Posterior vena cava (tissue), 2 donors: ENCODE results near the gene PKHD1. TPM values are rescaled to one million over a fixed set of nuclear protein-coding genes. Genes with fewer than 3 reads are reported as not detected.

Source experiments
- DNase-seq: peaks from one replicate; pipeline ENCODE4 v3.0.0-alpha.2; 2020; ENCODE audit warnings: low spot score
- intact Hi-C, 2 donors: fragments of 100-400 bp; cut with DNase I; formaldehyde crosslinking; loops; one replicate each; pipeline versions ENCODE4 v1.14.1 to v1.14.2; 2022 to 2023
- total RNA-seq, 2 donors: library from RNA; stranded (reverse); fragmentation: NEBNext Ultra II Directional; extraction: Animal tissue kit (Norgen Biotek cat#: 25700); gene quantifications; one replicate each; pipeline ENCODE4 v1.2.1, GENCODE V29; 2021
- donor health status: DM: yes; HTN: yes; CAD: no.
- donor health status: DM: yes; HTN: yes; CAD: no.

PKHD1 gene
- total RNA-seq, 2 donors from 2014 or later, result not detected

- intact Hi-C loops, result no loop called here
- no peak for DNase-seq
Observed at GRCh38 chr6:51702851-51703250, 384.6 kb downstream of the PKHD1 start.

DNA sequence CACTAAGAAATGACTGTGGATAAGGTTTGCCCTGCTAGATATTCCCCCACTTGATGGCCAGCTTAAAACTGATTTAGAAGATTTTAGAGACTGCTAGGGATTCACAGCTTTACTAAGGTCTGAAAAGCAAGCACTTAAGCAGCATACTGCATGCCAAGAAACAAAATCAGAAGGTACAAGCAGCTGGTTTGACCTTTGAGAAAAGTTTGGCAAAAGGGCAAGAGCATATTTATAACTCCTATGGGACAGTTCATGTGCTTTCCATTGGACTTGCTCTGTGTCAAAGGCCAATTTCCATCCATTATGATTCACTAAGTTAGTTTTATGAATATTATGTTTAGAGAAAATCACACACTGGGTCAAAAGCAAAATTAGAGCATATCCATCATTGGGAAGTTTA, 402.8 kb downstream of the PKHD1 start:
- no peak for DNase-seq
- intact Hi-C loops, result no loop called here

DNA sequence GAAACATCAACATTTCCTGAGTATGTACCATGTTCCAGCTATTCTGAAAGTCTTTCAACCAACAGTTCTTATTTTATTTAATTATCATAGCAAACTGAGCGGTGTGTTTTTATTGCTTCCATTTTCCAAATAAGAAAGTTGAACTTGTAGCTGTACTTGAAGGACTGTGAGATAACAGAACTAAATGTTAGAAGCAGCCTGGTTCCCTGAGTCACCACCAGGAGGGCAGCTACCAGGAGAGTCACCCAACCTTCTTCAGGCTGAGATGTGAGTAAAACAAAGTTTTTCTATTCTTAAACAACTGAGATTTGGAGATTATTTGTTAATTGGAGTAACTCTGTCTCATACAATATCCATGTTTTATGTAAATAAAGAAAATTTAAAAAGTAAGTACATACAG, 403.4 kb downstream of the PKHD1 start:
- no peak for DNase-seq
- intact Hi-C loops, result no loop called here

- intact Hi-C loops, result no loop called here
- no peak for DNase-seq
Observed at GRCh38 chr6:51678905-51679620, 408.4 kb downstream of the PKHD1 start.

DNA sequence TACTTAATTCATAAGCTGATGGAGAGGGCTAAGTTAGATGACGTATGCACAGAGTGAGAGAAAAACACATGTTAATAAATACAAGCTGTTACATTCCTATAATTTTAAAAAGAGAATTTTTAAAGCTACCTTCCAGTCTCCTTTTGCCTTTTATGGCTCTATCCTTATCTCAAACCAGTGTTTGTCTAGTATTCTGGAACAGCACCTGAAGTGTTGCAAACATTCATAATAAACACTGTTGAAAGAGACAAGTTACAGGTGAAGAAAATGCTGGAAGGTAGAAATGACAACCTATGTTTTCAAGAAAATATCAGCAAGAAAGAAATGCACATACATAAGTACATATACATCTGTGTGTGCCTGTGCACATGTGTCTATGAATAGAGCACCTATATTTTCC, 409.1 kb downstream of the PKHD1 start:
- intact Hi-C loops, result no loop called here
- no peak for DNase-seq

DNA sequence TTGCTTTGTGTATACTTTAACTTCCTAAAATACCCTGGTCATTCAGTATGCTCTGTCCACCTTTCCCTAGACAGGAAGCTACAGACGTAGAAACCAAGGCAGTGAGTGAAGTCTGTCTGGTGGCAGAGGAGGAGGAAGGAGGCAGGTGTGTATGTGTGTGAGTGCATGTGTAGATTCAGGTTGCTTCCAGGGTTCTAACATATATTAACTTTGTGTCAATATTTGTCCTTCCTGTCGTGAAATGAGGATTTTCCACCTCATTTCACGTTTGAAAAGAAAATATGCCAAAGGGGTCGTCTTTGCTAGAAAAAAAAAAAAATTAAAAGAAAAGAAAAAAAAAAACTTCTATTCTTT, 411.5 kb downstream of the PKHD1 start:
- intact Hi-C loops, result no loop called here
- no peak for DNase-seq

GRCh38 chr6:51675020-51675921, 412.1 kb downstream of the PKHD1 start:
- intact Hi-C loops, result no loop called here
- DNase-seq, result no peak

GRCh38 chr6:51663525-51663924, 423.9 kb downstream of the PKHD1 start:
- DNase-seq, result no peak
- intact Hi-C loops, result no loop called here

DNA sequence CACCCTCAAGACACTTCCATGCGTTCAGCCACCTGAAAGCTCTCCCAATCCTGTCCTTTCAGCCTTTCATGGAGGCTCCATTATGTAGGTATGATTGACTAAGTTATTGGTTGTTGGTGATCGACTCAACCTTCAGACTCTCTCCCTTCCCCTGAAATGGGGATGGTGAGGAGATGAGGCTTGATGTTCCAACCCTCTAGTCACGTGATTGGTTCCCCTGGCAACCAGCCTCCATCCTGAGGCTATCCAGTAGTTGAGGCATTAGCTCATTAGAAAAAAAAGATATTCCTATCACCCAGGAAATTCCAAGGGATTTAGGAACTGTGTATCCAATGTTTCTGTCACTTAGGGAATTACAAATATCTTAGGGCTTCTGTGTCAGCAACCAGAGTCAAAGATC, 426.6 kb downstream of the PKHD1 start:
- no peak for DNase-seq
- intact Hi-C loops, result no loop called here

DNA sequence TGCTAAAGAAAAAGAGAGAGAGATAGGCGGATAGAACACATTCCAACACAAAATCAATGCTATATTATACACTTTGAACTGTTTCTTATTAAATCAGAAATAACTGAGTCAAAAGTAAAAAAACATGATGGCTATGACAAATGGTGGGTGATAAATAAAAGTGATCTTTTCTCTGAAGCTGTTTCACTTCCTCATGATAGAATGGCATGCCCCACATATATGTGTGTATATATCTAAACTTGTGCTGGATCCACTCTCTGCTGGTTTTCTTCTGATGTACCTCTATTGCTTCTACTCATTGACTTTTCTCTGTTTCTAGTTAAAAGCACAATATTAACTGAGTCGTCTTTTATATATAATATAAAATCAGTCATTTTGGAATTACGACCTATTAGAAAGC, 429.9 kb downstream of the PKHD1 start:
- intact Hi-C loops, result no loop called here

GRCh38 chr6:51655517-51655916, 431.9 kb downstream of the PKHD1 start:
- DNase-seq, result no peak
- intact Hi-C loops, result no loop called here

More for the DNA sequence above, 429.9 kb downstream of the PKHD1 start:
- DNase-seq, result no peak

- intact Hi-C loops, result no loop called here
- DNase-seq, result no peak
Observed at GRCh38 chr6:51654647-51655046, 432.8 kb downstream of the PKHD1 start.

DNA sequence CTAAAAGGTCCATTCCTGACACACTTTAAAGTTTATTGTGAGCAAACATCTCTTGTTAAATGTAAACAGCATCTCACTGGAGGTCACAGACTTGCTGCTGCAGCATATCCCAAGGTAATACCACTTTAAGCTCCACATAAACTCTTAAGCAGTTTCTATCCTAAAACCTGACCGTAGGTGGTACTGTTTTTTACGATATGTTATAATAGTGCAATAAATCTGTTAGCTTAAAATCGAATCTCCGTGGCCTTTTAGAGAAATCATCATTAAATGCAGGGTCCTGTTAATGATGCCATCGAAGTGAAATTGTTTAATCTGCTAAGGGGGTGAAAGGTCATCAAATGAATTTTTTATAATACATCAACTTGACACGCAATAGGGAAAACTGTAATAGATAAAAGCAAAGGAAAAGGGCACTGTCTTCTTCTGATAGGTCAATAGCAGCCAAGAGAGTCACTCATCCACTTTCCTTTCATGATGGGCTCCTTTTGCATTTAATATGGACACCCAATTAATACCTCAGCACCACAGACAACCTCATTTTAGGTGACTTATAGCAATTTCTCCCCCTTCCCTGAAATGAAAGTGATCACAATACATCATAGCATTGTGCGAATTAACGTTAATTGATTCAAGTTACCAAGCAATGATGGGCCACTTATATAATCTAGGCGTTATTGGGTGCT, 436.1 kb downstream of the PKHD1 start:
- intact Hi-C loops, result no loop called here
- no peak for DNase-seq

DNA sequence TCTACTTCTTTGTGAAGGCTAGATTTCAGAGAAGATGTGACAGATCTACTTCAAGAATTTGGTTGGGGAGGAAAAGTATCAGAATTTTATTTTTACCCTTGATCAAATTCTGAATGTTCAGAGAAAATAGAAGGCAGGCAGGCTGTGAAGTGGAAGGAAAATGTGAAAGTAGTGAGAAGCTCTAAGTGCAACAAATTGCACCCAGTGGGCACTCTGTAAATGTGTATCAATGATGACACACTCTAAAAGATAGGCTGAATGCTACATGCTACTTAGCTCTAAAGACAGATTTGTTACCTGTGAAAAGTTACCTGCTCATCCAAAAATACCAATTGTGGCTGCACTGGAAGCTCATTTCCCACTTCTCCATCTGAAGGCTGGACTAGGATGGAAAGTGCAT, 438.6 kb downstream of the PKHD1 start:
- intact Hi-C loops, result no loop called here
- DNase-seq, result no peak

GRCh38 chr6:51648236-51648635, 439.2 kb downstream of the PKHD1 start:
- DNase-seq, result no peak
- intact Hi-C loops, result no loop called here

GRCh38 chr6:51644426-51644825, 443.0 kb downstream of the PKHD1 start:
- intact Hi-C loops, result no loop called here
- no peak for DNase-seq

- intact Hi-C loops, result no loop called here
- no peak for DNase-seq
Observed at GRCh38 chr6:51640021-51640420, 447.4 kb downstream of the PKHD1 start.

GRCh38 chr6:51633424-51633823, 454.0 kb downstream of the PKHD1 start:
- no peak for DNase-seq
- intact Hi-C loops, result no loop called here

GRCh38 chr6:51630011-51630410, 457.4 kb downstream of the PKHD1 start:
- intact Hi-C loops, result no loop called here
- DNase-seq, result no peak

GRCh38 chr6:51626391-51626790, 461.0 kb downstream of the PKHD1 start:
- intact Hi-C loops, result no loop called here

More at GRCh38 chr6:51626391-51626790, 461.0 kb downstream of the PKHD1 start:
- DNase-seq, result no peak
